T-helper 2 cell treated with Interferon-gamma antibody and Interleukin-4, amounts not matched to agents 5 μg/mL and 100 μg/mL, for 36 hours (primary cell): ENCODE data around the gene GARNL3.
A peak's percentile ranks its signal among the peaks of the same experiment; 100 is the strongest.

Experiments used
- DNase-seq: peaks from one replicate; pipeline ENCODE4 v3.0.0; 2021; ENCODE audit warnings: low spot score
- H3K27ac Mint-ChIP-seq: one replicate; pipeline ENCODE4 v1.8.0; 2021; ENCODE audit warnings: mild to moderate bottlenecking, mixed read lengths
- H3K27me3 Mint-ChIP-seq: one replicate; pipeline ENCODE4 v1.8.0; 2021; ENCODE audit warnings: low read depth, mixed read lengths
- H3K36me3 Mint-ChIP-seq: one replicate; pipeline ENCODE4 v1.8.0; 2021; ENCODE audit warnings: low read depth, mixed read lengths
- H3K4me1 Mint-ChIP-seq: one replicate; pipeline ENCODE4 v1.8.0; 2021; ENCODE audit warnings: low read depth, mixed read lengths
- H3K4me3 Mint-ChIP-seq: one replicate; pipeline ENCODE4 v1.8.0; 2022; ENCODE audit warnings: mild to moderate bottlenecking, moderate library complexity, mixed read lengths
- H3K9me3 Mint-ChIP-seq: one replicate; pipeline ENCODE4 v1.8.0; 2021; ENCODE audit warnings: mixed read lengths

Gene GARNL3, protein sequence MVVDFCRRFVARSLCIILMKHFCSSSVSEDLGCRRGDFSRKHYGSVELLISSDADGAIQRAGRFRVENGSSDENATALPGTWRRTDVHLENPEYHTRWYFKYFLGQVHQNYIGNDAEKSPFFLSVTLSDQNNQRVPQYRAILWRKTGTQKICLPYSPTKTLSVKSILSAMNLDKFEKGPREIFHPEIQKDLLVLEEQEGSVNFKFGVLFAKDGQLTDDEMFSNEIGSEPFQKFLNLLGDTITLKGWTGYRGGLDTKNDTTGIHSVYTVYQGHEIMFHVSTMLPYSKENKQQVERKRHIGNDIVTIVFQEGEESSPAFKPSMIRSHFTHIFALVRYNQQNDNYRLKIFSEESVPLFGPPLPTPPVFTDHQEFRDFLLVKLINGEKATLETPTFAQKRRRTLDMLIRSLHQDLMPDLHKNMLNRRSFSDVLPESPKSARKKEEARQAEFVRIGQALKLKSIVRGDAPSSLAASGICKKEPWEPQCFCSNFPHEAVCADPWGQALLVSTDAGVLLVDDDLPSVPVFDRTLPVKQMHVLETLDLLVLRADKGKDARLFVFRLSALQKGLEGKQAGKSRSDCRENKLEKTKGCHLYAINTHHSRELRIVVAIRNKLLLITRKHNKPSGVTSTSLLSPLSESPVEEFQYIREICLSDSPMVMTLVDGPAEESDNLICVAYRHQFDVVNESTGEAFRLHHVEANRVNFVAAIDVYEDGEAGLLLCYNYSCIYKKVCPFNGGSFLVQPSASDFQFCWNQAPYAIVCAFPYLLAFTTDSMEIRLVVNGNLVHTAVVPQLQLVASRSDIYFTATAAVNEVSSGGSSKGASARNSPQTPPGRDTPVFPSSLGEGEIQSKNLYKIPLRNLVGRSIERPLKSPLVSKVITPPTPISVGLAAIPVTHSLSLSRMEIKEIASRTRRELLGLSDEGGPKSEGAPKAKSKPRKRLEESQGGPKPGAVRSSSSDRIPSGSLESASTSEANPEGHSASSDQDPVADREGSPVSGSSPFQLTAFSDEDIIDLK

DNA sequence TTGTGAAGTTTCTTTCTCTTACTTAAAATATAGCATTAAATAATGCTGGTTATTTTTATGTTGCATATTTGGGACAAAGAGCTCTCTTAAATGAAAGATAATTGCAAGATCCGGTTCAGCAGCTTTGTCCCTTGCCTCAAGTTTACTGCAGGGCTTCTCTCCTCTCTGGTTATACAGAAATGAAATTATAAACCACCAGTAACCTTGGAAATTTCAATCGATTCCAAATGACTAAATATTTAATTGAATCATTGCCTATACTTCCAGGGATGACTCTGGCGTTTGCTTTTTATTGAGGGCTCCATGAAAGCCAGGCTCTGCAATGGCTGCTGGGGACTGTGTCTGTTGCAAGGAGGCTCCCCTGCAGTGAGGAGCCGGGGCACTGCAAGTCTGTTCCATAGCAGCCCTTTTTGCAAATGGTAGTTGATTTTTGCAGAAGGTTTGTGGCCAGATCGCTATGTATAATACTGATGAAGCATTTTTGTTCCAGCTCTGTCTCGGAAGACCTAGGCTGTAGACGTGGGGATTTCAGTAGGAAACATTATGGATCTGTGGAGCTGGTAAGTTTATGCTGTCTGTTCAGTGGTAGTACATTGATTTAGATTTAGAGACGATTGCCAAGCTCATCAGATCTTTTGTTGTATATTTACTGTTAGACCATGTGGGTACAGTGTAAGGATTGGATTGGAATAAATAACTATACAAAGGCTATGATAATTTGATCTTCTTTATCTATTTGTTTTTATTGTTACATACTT, at the start of gene GARNL3:
GARNL3 (plus strand) TSS at position 313 of the 758 bp plus-strand sequence; CDS start at position 417, 104 bp downstream.
- H3K9me3 Mint-ChIP-seq, result no peaks in the 10 kb centered on the region
- no peak for DNase-seq
- H3K36me3 Mint-ChIP-seq, result no peaks in the 10 kb centered on the region
- no peak within 1 kb of the TSS for H3K4me3 Mint-ChIP-seq
- H3K4me1 Mint-ChIP-seq, result no peaks in the 10 kb centered on the region
- H3K27me3 Mint-ChIP-seq, result peaks cover 14% of the 10 kb centered on the region
- no peak within 1 kb of the TSS for H3K27ac Mint-ChIP-seq

DNA sequence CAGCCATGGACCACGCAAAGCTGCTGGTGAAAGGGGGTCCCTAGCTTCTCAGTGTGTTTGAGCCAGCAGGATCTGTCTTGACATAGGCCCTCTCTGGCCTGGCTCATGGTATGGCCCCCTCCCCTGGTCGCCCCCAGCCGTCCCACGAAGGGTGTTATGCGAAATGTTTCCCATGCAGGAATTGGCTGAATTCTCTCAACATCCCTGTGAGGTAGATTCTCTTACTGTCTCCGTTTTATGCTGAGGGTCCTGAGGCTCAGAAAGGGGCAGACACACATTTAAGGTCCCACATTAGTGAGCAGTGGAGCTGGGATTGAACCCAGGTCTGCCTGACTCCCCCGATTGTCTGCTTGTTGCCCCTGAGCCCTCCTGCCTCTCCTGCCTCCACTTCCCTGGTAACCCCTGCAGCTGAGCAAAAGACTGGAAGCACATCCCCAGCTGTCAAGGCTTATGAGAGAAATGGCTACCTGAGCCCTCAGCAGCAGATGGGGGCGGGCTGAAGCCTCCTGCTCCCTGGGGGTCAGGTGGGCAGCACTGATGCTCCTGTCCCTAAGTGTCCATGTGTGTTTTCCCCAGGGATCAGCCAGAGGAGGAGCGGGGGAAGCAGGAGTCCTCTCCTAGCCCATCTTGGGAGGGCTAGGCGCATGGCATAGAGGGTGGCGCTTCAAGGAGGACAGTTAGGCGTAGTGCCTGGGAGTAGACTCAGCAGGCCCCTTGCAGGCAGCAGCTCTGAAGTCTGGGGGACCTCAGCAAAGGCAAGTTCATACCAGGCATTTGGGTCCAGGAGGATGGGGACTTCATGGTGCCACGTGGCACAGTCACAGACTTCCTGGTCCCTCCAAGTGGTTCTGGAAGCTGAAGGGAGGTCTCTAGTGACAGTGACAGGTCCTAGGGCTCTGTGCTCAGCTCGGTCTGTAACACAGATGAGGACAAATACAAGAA, 49.0 kb upstream of the GARNL3 start:
- H3K27ac Mint-ChIP-seq, result no peak overlapping the region
- no peaks in the 10 kb centered on the region for H3K36me3 Mint-ChIP-seq
- DNase-seq, result no peak

DNA sequence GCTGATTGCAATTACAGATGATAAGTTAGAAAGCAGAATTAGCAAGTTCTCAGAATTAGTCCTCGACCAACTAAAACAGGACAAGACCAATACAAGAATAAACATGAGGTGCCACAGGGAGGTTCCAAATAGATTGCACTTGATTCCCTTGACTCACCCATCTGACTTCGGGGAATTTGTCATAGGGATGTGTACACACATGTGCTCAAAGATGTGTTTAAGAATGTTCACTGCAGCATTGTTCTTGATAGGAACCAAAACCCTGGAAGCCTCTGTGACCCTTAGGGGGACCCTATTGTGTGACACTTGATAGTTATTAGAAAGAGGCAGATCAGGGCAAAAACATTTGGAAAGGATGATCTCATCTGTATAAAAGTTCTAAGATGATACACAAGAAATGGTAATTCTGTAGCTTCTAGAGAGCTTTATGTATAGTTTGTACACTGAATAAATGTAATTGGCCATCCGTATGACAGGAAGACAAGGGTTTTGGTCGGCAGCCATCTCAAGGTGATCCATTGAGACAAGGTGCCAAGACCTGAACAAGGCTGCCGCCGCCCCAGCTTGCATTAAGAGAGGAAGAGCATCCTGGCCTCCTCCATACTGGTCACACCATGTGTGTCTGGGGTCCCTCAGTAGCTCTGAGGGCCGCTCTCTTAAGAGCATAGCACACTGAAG, 48.2 kb upstream of the GARNL3 start:
- DNase-seq, result no peak
- Mint-ChIP-seq H3K9me3 (no peaks in the 10 kb centered on the region), H3K27me3 (peaks cover 2% of the 10 kb centered on the region), H3K4me1 (peaks cover 2% of the 10 kb centered on the region), H3K27ac (no peak overlapping the region), H3K36me3 (no peaks in the 10 kb centered on the region), H3K4me3 (no peak overlapping the region)

More for the DNA sequence above, 49.0 kb upstream of the GARNL3 start:
- Mint-ChIP-seq H3K4me1 (peaks cover 1% of the 10 kb centered on the region), H3K9me3 (no peaks in the 10 kb centered on the region), H3K4me3 (no peak overlapping the region), H3K27me3 (peaks cover 2% of the 10 kb centered on the region)

DNA sequence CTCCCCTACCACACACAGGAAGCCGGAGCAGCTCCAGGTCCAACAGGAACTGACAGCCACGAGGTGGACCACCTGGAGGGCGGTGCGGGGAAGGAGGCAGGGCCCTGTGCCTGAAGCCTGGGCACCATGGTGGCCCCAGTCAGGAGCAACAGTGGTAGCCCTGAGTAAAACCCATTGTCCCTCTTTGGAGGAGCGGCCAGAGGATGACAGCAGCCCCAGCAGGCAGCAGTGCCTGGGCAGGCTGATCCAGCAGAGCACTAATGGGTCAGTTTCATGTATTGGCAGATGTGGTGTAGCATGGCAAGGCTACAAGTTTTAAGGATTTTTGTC, 47.7 kb upstream of the GARNL3 start:
- H3K36me3 Mint-ChIP-seq, result no peaks in the 10 kb centered on the region
- DNase-seq, result no peak
- H3K9me3 Mint-ChIP-seq, result no peaks in the 10 kb centered on the region
- H3K4me1 Mint-ChIP-seq, result peaks cover 5% of the 10 kb centered on the region
- no peak overlapping the region for H3K27ac Mint-ChIP-seq
- no peak overlapping the region for H3K4me3 Mint-ChIP-seq
- peaks cover 2% of the 10 kb centered on the region for H3K27me3 Mint-ChIP-seq

DNA sequence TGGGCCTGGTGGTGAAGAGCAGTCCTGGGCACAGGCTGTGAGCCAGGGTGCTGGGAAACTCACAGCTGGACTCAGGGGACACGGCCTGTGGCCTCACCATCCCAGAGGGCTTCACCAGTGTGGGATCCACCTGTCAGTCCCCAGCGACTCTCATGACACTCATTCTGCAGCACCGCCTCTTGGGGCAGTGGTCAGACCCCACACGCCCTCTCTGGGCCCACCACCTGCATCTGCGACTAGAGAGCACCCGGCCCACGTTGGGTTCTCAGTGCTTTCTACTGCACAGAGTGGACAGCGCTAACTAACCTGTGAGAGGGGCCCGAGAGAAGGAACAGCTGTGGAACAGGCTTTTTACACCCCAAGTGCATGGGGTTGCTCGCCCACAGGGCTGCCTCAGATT, 45.8 kb upstream of the GARNL3 start:
- DNase-seq, result no peak
- H3K4me1 Mint-ChIP-seq, result peaks cover 12% of the 10 kb centered on the region
- peaks cover 17% of the 10 kb centered on the region for H3K27me3 Mint-ChIP-seq
- H3K9me3 Mint-ChIP-seq, result no peaks in the 10 kb centered on the region
- no peak overlapping the region for H3K4me3 Mint-ChIP-seq
- no peak overlapping the region for H3K27ac Mint-ChIP-seq
- no peaks in the 10 kb centered on the region for H3K36me3 Mint-ChIP-seq

DNA sequence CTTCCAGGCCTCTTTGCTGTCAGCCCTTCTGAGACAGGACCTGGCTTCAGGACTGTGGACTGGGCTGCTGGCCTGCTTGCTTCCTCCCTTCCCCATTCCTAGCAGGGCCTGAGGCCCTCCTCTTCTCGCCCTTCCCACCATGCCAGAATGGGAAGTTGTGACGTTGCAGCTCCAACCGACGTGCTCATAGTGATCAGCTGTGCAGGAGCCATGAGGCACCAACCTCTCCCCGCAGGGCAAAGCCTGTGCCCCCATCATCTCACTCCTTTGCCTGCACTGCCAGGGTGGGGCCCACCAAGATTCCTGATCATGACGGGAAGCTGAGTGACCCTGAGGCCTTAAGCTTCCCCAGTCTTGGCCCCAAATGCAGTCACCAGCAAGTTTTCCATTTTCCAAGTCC, 45.1 kb upstream of the GARNL3 start:
- Mint-ChIP-seq H3K27me3 (peaks cover 19% of the 10 kb centered on the region), H3K4me1 (peaks cover 16% of the 10 kb centered on the region), H3K9me3 (no peaks in the 10 kb centered on the region), H3K4me3 (no peak overlapping the region), H3K27ac (no peak overlapping the region), H3K36me3 (no peaks in the 10 kb centered on the region)
- DNase-seq, result no peak

DNA sequence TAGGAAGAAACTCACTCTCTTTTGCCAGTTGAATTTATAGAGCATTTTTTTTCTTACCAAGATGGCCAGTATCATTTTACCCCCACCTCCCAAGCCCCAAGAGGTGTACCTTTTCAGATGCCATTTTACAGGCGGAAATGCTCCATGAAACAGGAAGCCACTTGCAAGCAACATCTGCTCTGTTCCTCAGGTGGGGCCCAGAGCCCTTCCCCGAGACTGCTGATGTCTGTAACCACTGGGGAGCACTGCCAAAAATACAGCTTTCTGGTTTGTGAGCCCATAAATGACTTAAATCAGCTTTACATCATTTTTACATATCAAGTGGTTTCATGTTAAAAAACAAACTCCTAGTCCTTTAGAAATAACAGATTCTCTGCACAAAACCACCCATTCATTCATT, 42.9 kb upstream of the GARNL3 start:
- H3K9me3 Mint-ChIP-seq, result no peaks in the 10 kb centered on the region
- no peak for DNase-seq
- H3K4me3 Mint-ChIP-seq, result no peak overlapping the region
- peaks cover 20% of the 10 kb centered on the region for H3K4me1 Mint-ChIP-seq
- peaks cover 28% of the 10 kb centered on the region for H3K27me3 Mint-ChIP-seq
- H3K36me3 Mint-ChIP-seq, result no peaks in the 10 kb centered on the region
- H3K27ac Mint-ChIP-seq, result no peak overlapping the region

DNA sequence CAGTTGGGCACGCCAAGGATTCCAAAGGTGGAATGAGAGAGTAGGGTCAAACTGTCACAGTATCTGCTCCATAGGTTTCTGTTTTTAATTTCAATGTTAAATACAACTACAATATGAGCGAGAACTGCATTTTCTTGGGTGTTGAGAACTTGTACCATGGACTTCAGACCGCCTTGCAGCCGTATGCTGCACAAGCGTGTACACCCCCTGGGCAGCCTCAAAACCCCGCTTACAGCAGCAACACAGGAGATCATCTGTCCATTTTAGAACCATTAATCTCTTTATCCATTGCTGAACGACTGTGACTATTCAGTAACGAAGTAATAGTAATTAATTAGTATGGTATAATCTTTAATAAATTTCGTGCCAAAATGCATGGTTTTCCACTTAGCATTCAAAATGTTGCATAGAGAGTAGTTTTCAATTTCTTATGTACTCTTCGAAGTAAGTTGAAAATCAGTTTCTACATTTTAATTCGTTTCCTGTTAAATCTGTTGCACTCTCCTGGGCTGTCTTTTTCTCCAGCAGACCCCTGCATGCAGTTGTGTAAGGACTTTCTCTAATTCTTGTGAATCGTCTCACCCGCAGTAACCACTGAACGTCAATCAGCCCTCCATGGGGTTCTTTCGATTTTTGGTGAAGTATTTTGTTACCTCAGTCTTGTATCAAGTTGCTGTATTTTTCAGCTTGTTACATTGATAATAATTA, 42.0 kb upstream of the GARNL3 start:
- Mint-ChIP-seq H3K4me1 (peaks cover 20% of the 10 kb centered on the region), H3K4me3 (no peak overlapping the region), H3K27me3 (peaks cover 33% of the 10 kb centered on the region), H3K27ac (no peak overlapping the region), H3K9me3 (no peaks in the 10 kb centered on the region), H3K36me3 (no peaks in the 10 kb centered on the region)
- no peak for DNase-seq

DNA sequence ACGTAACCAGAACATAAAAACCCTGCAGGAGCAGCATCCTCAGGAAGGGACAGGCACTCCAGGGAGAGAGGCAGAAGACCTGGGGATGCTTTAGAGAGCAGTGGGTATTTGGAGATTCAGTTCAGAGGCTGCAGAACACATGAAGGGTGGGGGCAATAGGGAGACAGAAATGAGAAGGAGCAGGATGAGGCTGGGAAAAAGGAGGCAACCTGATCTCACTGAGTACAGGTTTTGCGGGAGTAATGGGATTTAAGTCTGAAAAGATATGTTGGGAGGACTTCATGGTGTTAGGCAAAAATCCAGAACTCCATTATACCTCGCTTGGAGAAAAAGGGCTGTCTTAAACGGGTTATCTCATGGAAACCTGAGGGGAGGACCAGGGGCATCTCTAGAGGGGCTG, 41.3 kb upstream of the GARNL3 start:
- Mint-ChIP-seq H3K27me3 (peaks cover 33% of the 10 kb centered on the region), H3K9me3 (no peaks in the 10 kb centered on the region), H3K4me3 (peak overlapping the region; percentile 4), H3K27ac (no peak overlapping the region), H3K4me1 (peaks cover 20% of the 10 kb centered on the region), H3K36me3 (no peaks in the 10 kb centered on the region)
- no peak for DNase-seq

DNA sequence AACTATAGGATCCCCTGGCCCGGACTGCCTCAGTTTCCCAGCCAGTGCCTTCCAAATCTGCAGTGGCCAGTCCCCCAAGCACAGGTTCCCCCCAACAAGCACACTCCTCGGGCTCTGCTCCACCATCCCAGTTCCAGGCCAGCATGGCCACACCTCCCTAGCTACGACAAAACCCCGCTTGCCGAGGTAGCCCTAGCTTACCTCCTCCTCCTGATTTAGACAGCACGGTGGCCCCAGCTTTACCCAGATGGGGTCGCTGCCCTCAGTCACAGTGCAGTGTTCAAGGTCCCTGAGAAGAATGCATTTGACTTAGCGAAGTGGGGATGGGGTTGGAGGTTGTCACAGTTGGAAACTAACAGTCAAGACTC, 40.8 kb upstream of the GARNL3 start:
- DNase-seq, result no peak
- no peaks in the 10 kb centered on the region for H3K36me3 Mint-ChIP-seq
- peaks cover 35% of the 10 kb centered on the region for H3K27me3 Mint-ChIP-seq
- no peaks in the 10 kb centered on the region for H3K9me3 Mint-ChIP-seq
- peaks cover 20% of the 10 kb centered on the region for H3K4me1 Mint-ChIP-seq
- H3K27ac Mint-ChIP-seq, result peak overlapping the region; percentile 71
- H3K4me3 Mint-ChIP-seq, result peak overlapping the region; percentile 85

DNA sequence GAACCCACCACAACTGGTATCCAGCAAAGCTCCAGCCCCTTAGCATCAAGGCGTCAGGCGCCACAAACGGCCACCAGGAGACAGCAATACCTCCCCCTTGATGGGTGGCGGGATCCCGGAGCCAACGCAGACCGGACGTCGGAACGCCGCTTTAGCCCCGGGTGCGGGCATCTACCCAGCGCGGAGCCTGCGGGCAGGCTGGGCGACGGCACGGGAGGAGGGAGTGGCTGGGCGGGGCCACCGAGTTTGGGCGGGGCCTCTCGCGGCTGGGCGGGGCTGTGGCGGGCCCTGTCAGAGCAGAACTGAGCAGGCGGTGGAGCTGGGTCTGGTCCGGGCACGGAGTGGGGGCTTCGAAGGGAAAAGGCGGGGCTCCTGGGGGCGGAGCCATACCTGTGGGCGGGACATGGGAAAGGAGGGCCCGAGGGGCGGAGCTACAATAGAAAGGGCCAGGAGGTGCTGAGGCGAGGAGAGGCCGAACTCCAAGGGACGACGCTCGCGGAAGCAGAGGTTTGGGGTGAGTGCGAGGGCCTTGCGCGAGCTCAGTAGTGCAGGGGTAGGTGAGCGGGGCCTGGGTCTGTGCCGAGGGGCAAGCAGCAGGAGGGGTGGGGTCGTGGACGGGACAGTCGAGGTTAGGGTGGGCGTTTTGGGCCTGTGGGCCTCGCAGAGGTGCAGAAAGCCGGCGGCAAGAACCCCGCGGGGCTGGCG, 40.2 kb upstream of the GARNL3 start:
- Mint-ChIP-seq H3K27ac (peak overlapping the region; percentile 71), H3K27me3 (peaks cover 35% of the 10 kb centered on the region), H3K4me1 (peaks cover 20% of the 10 kb centered on the region), H3K9me3 (no peaks in the 10 kb centered on the region), H3K4me3 (peak overlapping the region; percentile 85), H3K36me3 (no peaks in the 10 kb centered on the region)
- peak; percentile 82 for DNase-seq
